BLaER1 treated with 17β-estradiol and CSF1 and Interleukin-3, amounts not matched to agents 10 nM and 100 nM (cell line): Measurements from ENCODE around the gene TLR7.
A peak's percentile ranks its signal among the peaks of the same experiment; 100 is the strongest.

Experiments
- H3K27ac ChIP-seq, 11 experiments: shearing (Covaris generic); formaldehyde crosslinking; 2 replicates each; pipeline ENCODE4 v1.8.1; 2022
- H3K27me3 ChIP-seq, 11 experiments: shearing (Covaris generic); formaldehyde crosslinking; 2 replicates each; pipeline ENCODE4 v1.8.1; 2022
- H3K36me3 ChIP-seq, 11 experiments: shearing (Covaris generic); formaldehyde crosslinking; 2 replicates each; pipeline ENCODE4 v1.8.1; 2022
- H3K4me1 ChIP-seq, 10 experiments: shearing (Covaris generic); formaldehyde crosslinking; 2 replicates each; pipeline ENCODE4 v1.8.1; 2022
- H3K4me2 ChIP-seq, 11 experiments: shearing (Covaris generic); formaldehyde crosslinking; 2 replicates each; pipeline ENCODE4 v1.8.1; 2022
- H3K4me3 ChIP-seq, 10 experiments: shearing (Covaris generic); formaldehyde crosslinking; 2 replicates each; pipeline ENCODE4 v1.8.1; 2022
- H3K9ac ChIP-seq, 11 experiments: shearing (Covaris generic); formaldehyde crosslinking; 2 replicates each; pipeline ENCODE4 v1.8.1; 2022
- H3K9me3 ChIP-seq, 11 experiments: shearing (Covaris generic); formaldehyde crosslinking; replicated peaks in 1 of 11; 2 replicates each; pipeline ENCODE4 v1.8.1; 2022
- H4K20me1 ChIP-seq, 11 experiments: shearing (Covaris generic); formaldehyde crosslinking; 2 replicates each; pipeline ENCODE4 v1.8.1; 2022
- Cebpa-rat ChIP-seq, 11 experiments: shearing (Covaris generic); IDR thresholded peaks; 2 replicates each; pipeline ENCODE4 v1.8.1; 2022

TLR7 gene

GRCh38 chrX:12844319-12844718 is 22.6 kb upstream of the TLR7 start:
- peaks cover 0 to 9% (median 0%) of the 10 kb centered on the region in 10 experiments; a peak in 2 of 20 replicates for H3K4me1 ChIP-seq
- H3K4me3 ChIP-seq: no peak overlapping the region
- no peak for TF ChIP-seq Cebpa-rat (IDR thresholded peaks at IDR 0.05)
- no peak overlapping the region for H3K27ac ChIP-seq
- peaks cover 88 to 99% (median 97%) of the 10 kb centered on the region in 11 experiments for H3K27me3 ChIP-seq
- H4K20me1 ChIP-seq: no peaks in the 10 kb centered on the region; a peak in 1 of 22 replicates
- H3K36me3 ChIP-seq: no peaks in the 10 kb centered on the region
- H3K4me2 ChIP-seq: no peak overlapping the region
- no peak overlapping the region for H3K9ac ChIP-seq
- peaks cover 0 to 13% (median 1%) of the 10 kb centered on the region in 11 experiments; a peak in 11 of 22 replicates for H3K9me3 ChIP-seq

GRCh38 chrX:12865359-12865758 is 1.5 kb upstream of the TLR7 start:
- peaks cover 11 to 38% (median 21%) of the 10 kb centered on the region in 11 experiments; a peak in 19 of 22 replicates for H3K9me3 ChIP-seq
- peak overlapping the region in 3 of 10 experiments; percentile 1 to 31 (median 13); a peak in 3 of 20 replicates for H3K4me3 ChIP-seq
- peak overlapping the region; percentile 47 to 94 (median 74) for H3K4me2 ChIP-seq
- H4K20me1 ChIP-seq: no peaks in the 10 kb centered on the region
- peaks cover 37 to 54% (median 44%) of the 10 kb centered on the region in 10 experiments for H3K4me1 ChIP-seq
- H3K9ac ChIP-seq: peak overlapping the region in 5 of 11 experiments; percentile 30 to 59 (median 41); a peak in 8 of 22 replicates
- 0 out of 22 replicates have a peak, but pooled peaks cover 0 to 6% (median 0%) of the 10 kb centered on the region in 11 experiments for H3K36me3 ChIP-seq
- peak overlapping the region in 10 of 11 experiments; percentile 38 to 80 (median 58); a peak in 17 of 22 replicates for H3K27ac ChIP-seq
- peaks cover 54 to 77% (median 67%) of the 10 kb centered on the region in 11 experiments for H3K27me3 ChIP-seq
- peak; percentile 35 to 91 (median 60); a peak in 14 of 22 replicates for TF ChIP-seq Cebpa-rat (IDR thresholded peaks at IDR 0.05)

GRCh38 chrX:12867685-12868084 is 813 bp downstream of the TLR7 start:
- Histone ChIP-seq H3K27ac (peak overlapping the region; percentile 30 to 80 (median 52); a peak in 20 of 22 replicates), H3K9me3 (peaks cover 11 to 38% (median 21%) of the 10 kb centered on the region in 11 experiments; a peak in 19 of 22 replicates), H3K9ac (peak overlapping the region in 6 of 11 experiments; percentile 33 to 74 (median 57); a peak in 10 of 22 replicates), H3K27me3 (peaks cover 77 to 98% (median 91%) of the 10 kb centered on the region in 11 experiments), H3K4me3 (peak overlapping the region in 5 of 10 experiments; percentile 22 to 58 (median 48); a peak in 9 of 20 replicates), H3K4me2 (peak overlapping the region; percentile 22 to 83 (median 60); a peak in 21 of 22 replicates), H3K36me3 (peaks cover 0 to 17% (median 0%) of the 10 kb centered on the region in 11 experiments; a peak in 3 of 22 replicates), H3K4me1 (peaks cover 37 to 76% (median 53%) of the 10 kb centered on the region in 10 experiments), H4K20me1 (0 out of 22 replicates have a peak, but pooled peaks cover 0 to 7% (median 0%) of the 10 kb centered on the region in 11 experiments)
- TF ChIP-seq Cebpa-rat (IDR thresholded peaks at IDR 0.05): no peak

- peak overlapping the region in 4 of 11 experiments; percentile 52 to 74 (median 67); a peak in 5 of 22 replicates for H3K9ac ChIP-seq
- H3K36me3 ChIP-seq: peaks cover 0 to 23% (median 0%) of the 10 kb centered on the region in 11 experiments; a peak in 3 of 22 replicates
- H3K4me1 ChIP-seq: peaks cover 37 to 87% (median 53%) of the 10 kb centered on the region in 10 experiments
- H3K27me3 ChIP-seq: peaks cover 88 to 100% (median 98%) of the 10 kb centered on the region in 11 experiments
- H4K20me1 ChIP-seq: 0 out of 22 replicates have a peak, but pooled peaks cover 0 to 12% (median 0%) of the 10 kb centered on the region in 11 experiments
- H3K4me3 ChIP-seq: peak overlapping the region in 4 of 10 experiments; percentile 39 to 58 (median 52); a peak in 6 of 20 replicates
- TF ChIP-seq Cebpa-rat (IDR thresholded peaks at IDR 0.05): no peak
- H3K9me3 ChIP-seq: peaks cover 9 to 33% (median 14%) of the 10 kb centered on the region in 11 experiments; a peak in 19 of 22 replicates
- H3K27ac ChIP-seq: peak overlapping the region in 9 of 11 experiments; percentile 30 to 80 (median 61); a peak in 16 of 22 replicates
- peak overlapping the region; percentile 22 to 83 (median 60); a peak in 19 of 22 replicates for H3K4me2 ChIP-seq
Measured at GRCh38 chrX:12868747-12869146, 1.9 kb downstream of the TLR7 start.

GRCh38 chrX:12871257-12871656 is 4.4 kb downstream of the TLR7 start:
- Histone ChIP-seq H3K9me3 (peaks cover 0 to 29% (median 5%) of the 10 kb centered on the region in 11 experiments; a peak in 10 of 22 replicates), H3K9ac (peak overlapping the region in 2 of 11 experiments; percentile 16 to 18; a peak in 1 of 22 replicates), H3K4me3 (peak overlapping the region in 1 of 10 experiments; percentile 3; a peak in 1 of 20 replicates), H3K27ac (peak overlapping the region in 8 of 11 experiments; percentile 6 to 64 (median 58); a peak in 12 of 22 replicates), H3K4me1 (peaks cover 24 to 87% (median 41%) of the 10 kb centered on the region in 10 experiments; a peak in 19 of 20 replicates), H3K4me2 (peak overlapping the region in 10 of 11 experiments; percentile 8 to 69 (median 42); a peak in 16 of 22 replicates), H4K20me1 (peaks cover 0 to 12% (median 0%) of the 10 kb centered on the region in 11 experiments; a peak in 2 of 22 replicates), H3K36me3 (peaks cover 0 to 23% (median 0%) of the 10 kb centered on the region in 11 experiments; a peak in 3 of 22 replicates), H3K27me3 (peaks cover 96 to 100% (median 99%) of the 10 kb centered on the region in 11 experiments)
- TF ChIP-seq Cebpa-rat (IDR thresholded peaks at IDR 0.05): no peak

GRCh38 chrX:12872741-12873140 is 5.9 kb downstream of the TLR7 start:
- peaks cover 0 to 12% (median 0%) of the 10 kb centered on the region in 11 experiments; a peak in 2 of 22 replicates for H4K20me1 ChIP-seq
- H3K9me3 ChIP-seq: peaks cover 0 to 29% (median 5%) of the 10 kb centered on the region in 11 experiments; a peak in 10 of 22 replicates
- no peak overlapping the region for H3K27ac ChIP-seq
- H3K4me2 ChIP-seq: peak overlapping the region in 3 of 11 experiments; percentile 19 to 69 (median 68); a peak in 5 of 22 replicates
- H3K9ac ChIP-seq: no peak overlapping the region
- H3K36me3 ChIP-seq: peaks cover 0 to 30% (median 0%) of the 10 kb centered on the region in 11 experiments; a peak in 3 of 22 replicates
- H3K27me3 ChIP-seq: peaks cover 95 to 100% (median 99%) of the 10 kb centered on the region in 11 experiments
- no peak for TF ChIP-seq Cebpa-rat (IDR thresholded peaks at IDR 0.05)
- H3K4me3 ChIP-seq: no peak overlapping the region
- peaks cover 11 to 73% (median 28%) of the 10 kb centered on the region in 10 experiments; a peak in 18 of 20 replicates for H3K4me1 ChIP-seq

- peak overlapping the region in 3 of 11 experiments; percentile 16 to 65 (median 42); a peak in 2 of 22 replicates for H3K9ac ChIP-seq
- peaks cover 0 to 12% (median 0%) of the 10 kb centered on the region in 11 experiments; a peak in 4 of 22 replicates for H4K20me1 ChIP-seq
- peak overlapping the region in 6 of 11 experiments; percentile 16 to 82 (median 61); a peak in 9 of 22 replicates for H3K4me2 ChIP-seq
- H3K36me3 ChIP-seq: peaks cover 0 to 34% (median 0%) of the 10 kb centered on the region in 11 experiments; a peak in 3 of 22 replicates
- peak overlapping the region in 6 of 11 experiments; percentile 37 to 67 (median 56); a peak in 9 of 22 replicates for H3K27ac ChIP-seq
- TF ChIP-seq Cebpa-rat (IDR thresholded peaks at IDR 0.05): no peak
- peaks cover 0 to 66% (median 14%) of the 10 kb centered on the region in 10 experiments; a peak in 12 of 20 replicates for H3K4me1 ChIP-seq
- H3K27me3 ChIP-seq: peaks cover 95 to 100% (median 99%) of the 10 kb centered on the region in 11 experiments
- H3K4me3 ChIP-seq: no peak overlapping the region
- peaks cover 0 to 14% (median 0%) of the 10 kb centered on the region in 11 experiments; a peak in 3 of 22 replicates for H3K9me3 ChIP-seq
Measured at GRCh38 chrX:12874581-12874980, 7.7 kb downstream of the TLR7 start.

- H3K27ac ChIP-seq: no peak overlapping the region
Measured at GRCh38 chrX:12877386-12877785, 10.5 kb downstream of the TLR7 start.

More at GRCh38 chrX:12877386-12877785, 10.5 kb downstream of the TLR7 start:
- Histone ChIP-seq H3K9me3 (0 out of 22 replicates have a peak, but pooled peaks cover 0 to 6% (median 0%) of the 10 kb centered on the region in 11 experiments), H3K4me3 (no peak overlapping the region), H3K4me2 (no peak overlapping the region), H3K4me1 (peaks cover 0 to 53% (median 10%) of the 10 kb centered on the region in 10 experiments; a peak in 10 of 20 replicates), H3K9ac (no peak overlapping the region), H3K36me3 (peaks cover 0 to 48% (median 0%) of the 10 kb centered on the region in 11 experiments; a peak in 3 of 22 replicates), H3K27me3 (peaks cover 90 to 98% (median 96%) of the 10 kb centered on the region in 11 experiments), H4K20me1 (peaks cover 0 to 8% (median 0%) of the 10 kb centered on the region in 11 experiments; a peak in 4 of 22 replicates)
- TF ChIP-seq Cebpa-rat (IDR thresholded peaks at IDR 0.05): no peak
